ENCODE data around the gene PPP1R7.

Gene PPP1R7

DNA sequence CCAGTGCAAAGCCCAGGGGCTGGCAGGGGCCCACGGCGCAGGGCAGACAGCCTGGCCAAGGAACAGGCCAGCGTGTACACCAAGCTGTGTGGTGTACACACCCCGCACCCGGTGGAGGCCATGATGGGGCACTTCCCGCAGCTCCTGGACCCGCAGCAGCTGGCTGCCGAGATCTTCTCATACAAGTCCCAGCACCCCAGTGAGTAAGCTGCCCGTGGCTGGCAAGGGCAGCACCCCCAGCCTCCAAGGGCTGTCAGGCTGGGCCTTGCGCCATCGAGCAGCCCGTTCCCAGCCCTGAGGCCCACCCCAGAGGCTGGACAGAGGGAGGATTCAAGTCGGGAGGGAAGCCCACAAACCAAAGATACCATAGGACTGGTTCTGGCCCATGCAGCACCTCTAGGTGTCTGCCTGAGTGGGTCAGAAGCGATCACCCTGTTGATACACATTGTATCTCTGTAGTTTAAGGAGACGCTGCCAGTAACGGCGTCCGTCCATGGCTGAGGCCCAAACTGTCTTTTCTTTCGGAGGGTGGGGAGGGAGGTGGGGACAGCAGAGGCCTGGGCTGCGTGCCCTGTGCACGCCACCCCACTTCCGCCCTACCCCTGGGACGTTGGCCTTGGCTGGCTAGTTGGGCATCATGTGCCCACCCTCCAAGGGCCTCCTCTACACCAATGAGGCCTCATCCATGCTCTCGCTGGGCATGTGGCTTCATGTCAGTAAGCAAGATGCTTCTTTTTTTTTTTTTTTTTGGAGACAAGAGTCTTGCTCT is 31.3 kb upstream of the PPP1R7 start:
- DNase-seq: no peak

GRCh38 chr2:241120440-241120839 is 29.8 kb upstream of the PPP1R7 start:
- no peak for DNase-seq

- DNase-seq: no peak
Observed at GRCh38 chr2:241121008-241121407, 29.3 kb upstream of the PPP1R7 start.

DNA sequence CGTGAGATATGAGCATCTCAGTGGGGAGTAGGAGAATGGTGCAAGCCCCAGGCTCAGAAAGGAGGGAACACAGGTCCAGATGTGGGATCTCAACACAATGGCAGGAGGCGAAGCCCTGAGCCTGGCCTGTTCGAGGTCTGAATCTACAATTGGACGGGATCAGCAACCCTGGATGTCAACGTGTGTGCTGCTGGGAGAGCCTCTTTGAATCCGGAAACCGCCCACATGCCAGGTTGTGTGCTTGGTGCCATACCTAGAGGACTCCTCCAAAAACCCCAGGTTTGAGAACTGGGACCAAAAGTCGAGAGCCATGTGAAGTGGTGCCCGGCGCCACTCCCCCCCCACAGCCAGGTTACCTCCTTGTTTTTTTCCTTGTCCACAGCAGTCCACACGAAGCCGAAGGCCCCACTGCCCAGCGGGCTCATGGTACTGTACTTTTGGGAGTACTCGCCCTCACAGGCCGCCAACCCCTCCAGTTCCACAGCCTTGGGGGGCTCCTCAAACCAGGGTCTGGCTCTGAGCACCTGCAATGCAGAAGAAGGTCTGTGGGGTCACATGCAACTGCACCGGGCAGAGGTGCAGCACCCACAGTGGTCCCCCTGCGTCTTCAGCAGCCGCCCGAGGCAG is 27.8 kb upstream of the PPP1R7 start:
- no peak for DNase-seq

DNA sequence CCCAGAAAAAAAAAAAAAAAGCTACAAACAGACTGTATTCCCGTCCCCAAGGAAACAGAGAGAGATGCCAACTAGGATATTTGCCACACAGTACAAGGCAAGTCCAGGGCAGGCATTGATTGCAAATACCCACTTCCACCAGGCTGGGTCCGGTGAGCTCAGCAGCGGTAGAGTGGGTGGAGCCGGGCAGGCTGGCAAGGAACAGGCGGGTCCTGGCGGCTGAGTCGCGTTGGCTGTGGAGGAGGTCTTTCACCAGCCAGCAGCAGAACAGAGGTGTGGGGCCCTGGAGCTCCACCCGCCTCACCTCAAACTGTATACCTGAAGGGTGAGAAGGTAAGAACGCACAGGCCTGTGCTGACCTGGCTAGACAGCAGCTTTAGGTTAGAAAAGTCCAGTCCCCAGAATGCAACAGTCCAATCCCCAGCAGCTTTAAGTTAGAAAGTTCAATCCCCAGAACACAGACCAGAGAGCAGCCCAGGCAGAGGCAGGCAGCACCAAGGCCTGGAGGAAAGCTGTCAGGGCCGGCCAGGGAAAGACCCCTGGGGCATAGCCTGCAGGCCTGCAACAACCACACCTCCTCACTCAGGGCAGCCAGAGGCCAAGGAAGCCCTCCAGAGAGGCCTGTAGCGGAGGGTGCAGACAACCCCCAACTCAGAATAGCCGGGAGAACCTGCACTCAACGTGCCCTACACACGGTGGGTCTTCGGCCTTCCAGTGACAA is 26.3 kb upstream of the PPP1R7 start:
- DNase-seq: peak in 32 of 56 donors; percentile 2 to 71 (median 34)

GRCh38 chr2:241125626-241126025 is 24.6 kb upstream of the PPP1R7 start:
- no peak for DNase-seq

GRCh38 chr2:241126201-241126611 is 24.1 kb upstream of the PPP1R7 start:
- no peak for DNase-seq

- DNase-seq: no peak
Observed at GRCh38 chr2:241126771-241127202, 23.5 kb upstream of the PPP1R7 start.

DNA sequence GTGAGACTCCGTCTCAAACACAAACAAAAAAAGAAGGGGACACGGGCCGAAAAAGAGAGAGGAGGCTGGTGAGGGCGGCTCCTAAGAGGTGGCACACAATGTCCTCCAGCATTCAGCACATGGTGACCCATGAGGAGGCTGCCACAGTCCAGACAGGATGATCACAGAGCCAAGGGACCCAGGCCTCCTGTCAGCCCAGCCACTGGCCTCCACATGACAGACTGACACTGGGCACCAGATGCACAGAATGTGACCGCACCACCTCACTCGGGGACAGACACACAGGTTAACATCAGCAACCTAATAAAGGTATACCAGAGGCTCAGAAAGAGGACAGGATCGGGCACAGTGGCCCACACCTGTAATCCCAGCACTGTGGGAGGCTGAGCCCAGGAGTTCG is 22.0 kb upstream of the PPP1R7 start:
- DNase-seq: no peak

- no peak for DNase-seq
Observed at GRCh38 chr2:241129086-241129871, 21.0 kb upstream of the PPP1R7 start.

- no peak for DNase-seq
Observed at GRCh38 chr2:241130316-241130715, 20.0 kb upstream of the PPP1R7 start.

GRCh38 chr2:241131531-241131930 is 18.7 kb upstream of the PPP1R7 start:
- no peak for DNase-seq

- DNase-seq: no peak
Observed at GRCh38 chr2:241132538-241133435, 17.5 kb upstream of the PPP1R7 start.

DNA sequence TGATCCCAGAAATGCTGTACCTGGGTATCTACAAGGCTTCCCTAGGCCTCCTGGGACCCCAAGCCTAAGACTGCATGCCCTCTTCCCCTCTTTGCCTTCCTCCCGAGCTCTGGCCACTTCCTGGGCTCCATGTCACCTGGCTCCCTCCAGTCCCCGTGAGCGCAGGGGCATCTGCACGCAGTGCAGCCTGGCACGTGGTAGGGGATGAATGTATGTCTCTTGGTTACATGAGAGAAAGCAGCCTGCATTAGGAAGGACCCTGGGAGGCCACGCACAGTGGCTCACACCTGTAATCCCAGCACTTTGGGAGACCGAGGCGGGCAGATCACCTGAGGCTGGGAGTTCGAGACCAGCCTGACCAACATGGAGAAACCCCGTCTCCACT is 16.8 kb upstream of the PPP1R7 start:
- DNase-seq: no peak

DNA sequence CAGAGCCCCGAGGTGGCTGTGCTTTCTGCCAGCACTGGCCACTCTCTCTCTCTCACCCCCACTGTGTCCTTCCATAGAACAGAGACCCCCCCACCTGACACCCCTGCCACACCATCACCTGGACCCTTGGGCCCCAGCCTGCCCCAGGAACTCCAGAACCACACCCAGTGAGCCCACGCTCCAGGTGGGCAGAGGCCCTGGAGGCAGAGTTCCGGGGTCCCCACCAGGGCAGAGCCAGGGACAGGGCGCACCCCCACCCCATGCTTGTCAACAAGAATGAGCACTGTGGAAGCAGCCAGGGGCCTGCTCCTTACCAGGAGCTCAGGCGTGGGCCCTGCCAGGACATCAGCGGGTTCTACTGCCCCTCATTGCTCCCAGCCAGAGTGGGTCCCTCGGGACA is 15.6 kb upstream of the PPP1R7 start:
- DNase-seq: no peak

GRCh38 chr2:241135737-241136136 is 14.5 kb upstream of the PPP1R7 start:
- peak in 9 of 56 donors; percentile 13 to 49 (median 25) for DNase-seq

DNA sequence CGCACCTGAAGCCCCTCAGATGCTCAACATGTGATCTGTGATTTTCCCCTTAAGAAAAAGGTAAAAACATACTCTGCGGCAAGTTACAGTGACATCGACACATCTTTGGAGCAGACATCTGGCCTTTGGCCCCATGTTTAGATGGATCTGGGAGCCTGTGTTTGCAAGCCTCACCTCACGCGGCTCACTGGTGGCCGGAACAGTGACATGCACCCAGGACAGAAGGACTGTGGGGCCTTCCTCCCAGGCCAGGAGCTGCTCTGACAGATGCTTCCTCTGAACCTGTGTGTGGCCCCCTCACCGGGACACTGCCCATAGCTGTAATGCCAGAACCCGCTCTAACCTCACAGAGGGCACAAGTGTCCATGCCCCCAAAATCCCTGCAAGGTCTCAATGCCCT is 14.1 kb upstream of the PPP1R7 start:
- DNase-seq: no peak

- DNase-seq: no peak
Observed at GRCh38 chr2:241136661-241137260, 13.5 kb upstream of the PPP1R7 start.

DNA sequence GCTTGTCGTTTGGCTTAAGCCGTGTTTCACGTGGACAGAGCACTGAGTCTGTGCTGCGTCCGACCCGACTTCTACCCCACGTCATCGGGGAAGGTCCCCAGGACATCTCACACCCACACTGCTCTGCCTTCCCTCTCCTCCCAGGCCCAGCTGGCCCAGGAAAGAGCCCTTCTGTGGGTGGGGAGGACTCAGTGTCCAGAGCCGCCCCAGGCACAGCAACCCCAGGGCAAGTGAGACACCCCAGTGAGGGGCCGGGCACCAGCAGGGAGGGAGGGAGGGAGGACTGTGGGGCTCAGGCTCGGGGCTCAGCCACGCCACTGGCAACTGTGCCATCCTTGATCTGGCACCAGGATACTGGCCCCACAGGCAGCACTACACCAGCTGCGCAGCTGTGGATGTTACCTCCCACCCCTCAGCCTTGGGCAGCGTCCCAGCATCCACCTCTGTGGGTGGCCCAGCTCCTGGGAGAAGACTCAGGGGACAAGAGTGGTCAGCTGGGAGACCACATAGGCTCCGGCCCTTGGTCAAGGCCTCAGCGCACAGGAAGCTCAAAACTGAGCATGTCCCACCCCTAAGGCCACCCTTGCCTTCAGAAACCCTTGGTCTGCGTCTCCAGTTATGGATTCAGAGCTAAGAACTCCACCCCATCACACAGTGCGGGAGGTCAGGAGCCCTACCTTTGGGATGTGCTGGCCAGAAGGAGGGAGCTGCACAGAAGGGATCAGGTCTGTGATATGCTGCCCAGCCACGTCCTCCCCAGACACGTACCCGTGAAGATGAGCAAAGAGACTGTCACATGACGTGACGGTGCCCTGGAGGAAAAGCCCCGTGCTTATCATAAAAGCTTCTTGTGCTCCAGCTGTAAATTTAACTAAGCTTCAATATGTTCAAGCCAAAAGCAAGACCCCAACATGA is 12.7 kb upstream of the PPP1R7 start:
- DNase-seq: no peak

Measured in amygdala (tissue), 56 donors.